WTC11 (cell line): ENCODE data around the gene PTP4A1.

ENCODE experiments used
- FOXP1 ChIP-seq: sonication (generic); formaldehyde crosslinking; IDR thresholded peaks from 2 replicates; pipeline ENCODE4 v1.8.0; 2022; ENCODE audit warnings: missing genetic modification reagents, mild to moderate bottlenecking, moderate library complexity, borderline replicate concordance
- GTF2I ChIP-seq: fragments of 250-450 bp; sonication (Bioruptor Pico); conservative IDR thresholded peaks from 2 replicates; pipeline ENCODE4 v1.4.0; 2021; ENCODE audit warnings: mild to moderate bottlenecking
- KAT7 ChIP-seq: sonication (generic); formaldehyde crosslinking; IDR thresholded peaks from 2 replicates; pipeline ENCODE4 v1.8.1; 2023; ENCODE audit warnings: missing genetic modification reagents, mild to moderate bottlenecking, borderline replicate concordance
- SMAD3 ChIP-seq: sonication (generic); formaldehyde crosslinking; IDR thresholded peaks from 2 replicates; pipeline ENCODE4 v1.8.0; 2022; ENCODE audit warnings: missing genetic modification reagents, mild to moderate bottlenecking, borderline replicate concordance
- USF1 ChIP-seq: sonication (generic); formaldehyde crosslinking; IDR thresholded peaks from 2 replicates; pipeline ENCODE4 v1.8.0; 2022; ENCODE audit warnings: mild to moderate bottlenecking, missing genetic modification reagents
- ZNF425 ChIP-seq: fragments of 250-450 bp; sonication (Bioruptor Pico); conservative IDR thresholded peaks from 2 replicates; pipeline ENCODE4 v1.9.0; 2021; ENCODE audit warnings: mild to moderate bottlenecking
- TF ChIP-seq, protein P1 (sequence below): fragments of 200-600 bp; IDR thresholded peaks from 2 replicates; pipeline ENCODE4 v1.8.0; 2022; ENCODE audit warnings: antibody characterized with exemption
- TF ChIP-seq, protein P2 (sequence below): sonication (generic); formaldehyde crosslinking; conservative IDR thresholded peaks from 2 replicates; pipeline ENCODE4 v1.8.1; 2022; ENCODE audit warnings: mild to moderate bottlenecking, missing genetic modification reagents

DNA sequence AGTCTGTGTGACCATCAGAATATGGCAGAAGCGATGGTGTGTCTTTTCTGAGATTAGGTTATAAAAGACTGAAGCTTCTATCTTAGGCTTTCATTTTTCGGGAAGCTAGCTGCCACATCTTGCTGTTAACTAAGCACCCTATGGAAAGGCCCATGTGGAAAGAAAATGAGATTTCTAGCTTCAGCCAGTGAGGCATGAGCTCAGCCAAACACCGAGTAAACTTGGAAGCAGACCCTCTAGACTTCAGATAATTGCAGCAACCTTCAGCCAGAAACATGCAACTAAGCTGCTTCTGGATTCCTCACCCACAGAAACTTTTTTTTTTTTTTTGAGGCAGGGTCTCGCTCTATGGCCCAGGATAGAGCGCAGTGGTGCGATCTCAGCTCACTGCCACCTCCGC is 20.6 kb downstream of the PTP4A1 start:
- TF ChIP-seq, protein P1, sequence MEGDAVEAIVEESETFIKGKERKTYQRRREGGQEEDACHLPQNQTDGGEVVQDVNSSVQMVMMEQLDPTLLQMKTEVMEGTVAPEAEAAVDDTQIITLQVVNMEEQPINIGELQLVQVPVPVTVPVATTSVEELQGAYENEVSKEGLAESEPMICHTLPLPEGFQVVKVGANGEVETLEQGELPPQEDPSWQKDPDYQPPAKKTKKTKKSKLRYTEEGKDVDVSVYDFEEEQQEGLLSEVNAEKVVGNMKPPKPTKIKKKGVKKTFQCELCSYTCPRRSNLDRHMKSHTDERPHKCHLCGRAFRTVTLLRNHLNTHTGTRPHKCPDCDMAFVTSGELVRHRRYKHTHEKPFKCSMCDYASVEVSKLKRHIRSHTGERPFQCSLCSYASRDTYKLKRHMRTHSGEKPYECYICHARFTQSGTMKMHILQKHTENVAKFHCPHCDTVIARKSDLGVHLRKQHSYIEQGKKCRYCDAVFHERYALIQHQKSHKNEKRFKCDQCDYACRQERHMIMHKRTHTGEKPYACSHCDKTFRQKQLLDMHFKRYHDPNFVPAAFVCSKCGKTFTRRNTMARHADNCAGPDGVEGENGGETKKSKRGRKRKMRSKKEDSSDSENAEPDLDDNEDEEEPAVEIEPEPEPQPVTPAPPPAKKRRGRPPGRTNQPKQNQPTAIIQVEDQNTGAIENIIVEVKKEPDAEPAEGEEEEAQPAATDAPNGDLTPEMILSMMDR: no peak
- no peak for TF ChIP-seq KAT7 (CRISPR knock-in tag)
- TF ChIP-seq FOXP1 (CRISPR knock-in tag): no peak
- TF ChIP-seq SMAD3 (CRISPR knock-in tag): no peak
- TF ChIP-seq GTF2I: no peak
- no peak for TF ChIP-seq ZNF425 (CRISPR knock-in tag)
- TF ChIP-seq, protein P2, sequence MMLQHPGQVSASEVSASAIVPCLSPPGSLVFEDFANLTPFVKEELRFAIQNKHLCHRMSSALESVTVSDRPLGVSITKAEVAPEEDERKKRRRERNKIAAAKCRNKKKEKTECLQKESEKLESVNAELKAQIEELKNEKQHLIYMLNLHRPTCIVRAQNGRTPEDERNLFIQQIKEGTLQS (CRISPR knock-in tag): no peak
- no peak for TF ChIP-seq USF1
